HUES64 (cell line): ENCODE data around the gene TBX5.
A peak's percentile ranks its signal among the peaks of the same experiment; 100 is the strongest.

Source experiments
- H3K27ac ChIP-seq: 2 replicates; pipeline ENCODE4 v1.7.0; 2013; ENCODE audit warnings: low read depth, low read length, inconsistent platforms
- H3K27me3 ChIP-seq: 2 replicates; pipeline ENCODE4 v1.6.1; 2013; ENCODE audit warnings: mild to moderate bottlenecking, low read length; ENCODE audit not compliant: insufficient read depth
- H3K36me3 ChIP-seq: 2 replicates; pipeline ENCODE4 v1.6.1; 2013; ENCODE audit warnings: mild to moderate bottlenecking, low read length; ENCODE audit not compliant: insufficient read depth
- H3K4me1 ChIP-seq: 2 replicates; pipeline ENCODE4 v1.6.1; 2013; ENCODE audit warnings: mild to moderate bottlenecking, low read length, moderate library complexity; ENCODE audit not compliant: insufficient read depth
- H3K4me3 ChIP-seq: 2 replicates; pipeline ENCODE4 v1.5.1; 2013; ENCODE audit warnings: mild to moderate bottlenecking, low read length, moderate library complexity
- H3K9ac ChIP-seq: 2 replicates; pipeline ENCODE4 v1.6.1; 2013; ENCODE audit warnings: mild to moderate bottlenecking, low read depth, low read length
- H3K9me3 ChIP-seq: 2 replicates; pipeline ENCODE4 v1.6.1; 2013; ENCODE audit warnings: low read depth, low read length; ENCODE audit not compliant: insufficient read depth
- WGBS: fragments of 150-250, 120-280 bp; methylation state at CpG from one replicate; pipeline ENCODE4 v1.1.7; 2013; ENCODE audit warnings: missing lambda C conversion rate; 5-methylcytosine and 5-hydroxymethylcytosine counted together

TBX5 gene

DNA sequence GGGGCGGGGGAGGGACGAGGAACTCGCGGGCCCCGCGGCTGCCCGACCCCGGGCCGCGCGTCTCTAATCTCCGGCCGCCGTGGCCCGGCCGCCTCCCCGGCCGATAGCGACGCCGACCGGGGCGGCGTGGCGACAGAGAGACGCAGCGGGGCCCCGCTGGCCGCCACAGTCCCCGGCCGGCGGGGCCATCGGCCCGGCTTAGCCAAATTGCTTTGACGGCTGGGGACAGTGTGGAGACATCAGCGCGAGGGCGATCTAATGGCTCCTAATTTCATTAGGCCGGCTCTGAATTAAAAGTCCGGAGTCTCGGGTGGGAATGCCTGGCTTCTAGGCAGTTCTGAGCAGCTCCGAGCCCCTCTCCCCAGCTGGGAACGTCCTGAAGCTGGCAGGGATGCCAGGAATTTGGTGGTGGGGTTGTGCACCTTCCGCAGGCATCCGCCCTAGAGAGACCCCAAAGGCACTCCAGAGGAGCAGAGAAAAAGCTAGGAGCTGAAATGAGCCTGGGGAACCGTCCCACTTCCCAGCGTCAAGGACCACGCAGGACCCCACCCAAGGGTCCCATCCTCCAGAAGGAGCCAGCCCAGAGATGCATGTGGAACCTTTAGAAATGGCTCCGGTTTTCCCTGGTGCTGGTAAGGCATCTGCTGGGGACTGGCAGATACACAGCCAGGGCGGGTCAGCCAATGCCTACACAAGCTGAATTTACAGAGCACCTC is 9.6 kb downstream of the TBX5 start:
- Histone ChIP-seq H3K36me3 (no peaks in the 10 kb centered on the region), H3K27me3 (peaks cover 100% of the 10 kb centered on the region), H3K27ac (no peak overlapping the region), H3K9me3 (no peaks in the 10 kb centered on the region), H3K9ac (no peak overlapping the region), H3K4me1 (peaks cover 35% of the 10 kb centered on the region), H3K4me3 (no peak overlapping the region; the same call in 1 of the 2 replicates)
- 2% methylated on average over 50 of the region's 50 CpGs for WGBS

- WGBS: 2% methylated on average over 17 of the region's 17 CpGs
- H3K27me3 ChIP-seq: peaks cover 100% of the 10 kb centered on the region
- H3K9ac ChIP-seq: no peak overlapping the region
- no peaks in the 10 kb centered on the region for H3K36me3 ChIP-seq
- H3K4me3 ChIP-seq: peak overlapping the region; percentile 38
- peaks cover 41% of the 10 kb centered on the region for H3K4me1 ChIP-seq
- no peak overlapping the region for H3K27ac ChIP-seq
- no peaks in the 10 kb centered on the region for H3K9me3 ChIP-seq
Measured at GRCh38 chr12:114395755-114396152, 10.2 kb downstream of the TBX5 start.

GRCh38 chr12:114395233-114395632 is 10.7 kb downstream of the TBX5 start:
- no peak overlapping the region for H3K27ac ChIP-seq
- no peak overlapping the region for H3K9ac ChIP-seq
- peaks cover 99% of the 10 kb centered on the region for H3K27me3 ChIP-seq
- peaks cover 44% of the 10 kb centered on the region for H3K4me1 ChIP-seq
- H3K36me3 ChIP-seq: no peaks in the 10 kb centered on the region
- 8% methylated on average over 1 of the region's 6 CpGs for WGBS
- H3K4me3 ChIP-seq: no peak overlapping the region
- H3K9me3 ChIP-seq: no peaks in the 10 kb centered on the region

GRCh38 chr12:114393569-114393968 is 12.4 kb downstream of the TBX5 start:
- no peaks in the 10 kb centered on the region for H3K36me3 ChIP-seq
- H3K9ac ChIP-seq: no peak overlapping the region
- no peaks in the 10 kb centered on the region for H3K9me3 ChIP-seq
- no peak overlapping the region for H3K27ac ChIP-seq
- peaks cover 41% of the 10 kb centered on the region for H3K4me1 ChIP-seq
- H3K4me3 ChIP-seq: no peak overlapping the region
- H3K27me3 ChIP-seq: peaks cover 87% of the 10 kb centered on the region
- 38% methylated on average over 4 of the region's 4 CpGs for WGBS

DNA sequence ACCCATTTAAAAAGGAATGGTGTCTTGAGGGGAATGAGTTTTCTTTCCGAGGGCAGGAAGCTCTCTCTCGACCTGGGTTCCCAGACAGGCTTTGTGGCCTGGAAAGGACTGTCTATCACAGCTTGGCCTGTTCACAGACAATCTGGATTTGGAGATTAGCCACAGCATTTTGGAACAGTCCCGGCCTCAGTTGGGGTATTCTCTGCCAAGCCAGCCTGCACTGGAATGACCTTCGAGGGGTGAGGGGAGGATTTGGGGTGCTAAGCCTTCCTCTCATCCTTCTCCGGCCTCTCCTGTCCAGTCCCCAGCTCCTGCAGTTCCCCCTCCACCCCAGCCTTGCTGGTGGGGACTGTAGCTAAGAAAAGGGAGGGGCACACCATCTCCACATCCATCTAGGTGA is 13.0 kb downstream of the TBX5 start:
- Histone ChIP-seq H3K27me3 (peaks cover 80% of the 10 kb centered on the region), H3K4me1 (peaks cover 39% of the 10 kb centered on the region), H3K27ac (no peak overlapping the region), H3K9ac (no peak overlapping the region), H3K9me3 (no peaks in the 10 kb centered on the region), H3K36me3 (no peaks in the 10 kb centered on the region), H3K4me3 (no peak overlapping the region)
- 82% methylated on average over 5 of the region's 5 CpGs for WGBS

DNA sequence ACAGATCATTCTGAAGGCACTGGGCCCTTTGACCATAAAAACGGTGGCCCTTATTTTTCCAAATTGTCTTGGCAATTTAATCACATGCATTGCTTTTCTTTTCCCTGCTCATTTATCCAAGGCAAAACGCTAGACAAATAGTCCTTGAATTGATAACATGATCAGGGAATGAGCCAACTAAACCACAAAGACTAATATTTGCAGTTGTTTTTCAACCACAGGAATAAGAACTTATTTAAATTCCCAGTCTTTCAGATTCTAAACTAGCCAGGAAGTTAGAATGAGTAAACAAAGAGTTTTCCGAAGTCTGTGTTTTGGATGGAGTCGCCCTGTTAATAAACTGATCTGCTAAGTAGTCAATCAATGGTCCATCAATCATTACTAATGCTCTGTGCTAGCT is 14.9 kb downstream of the TBX5 start:
- 82% methylated on average over 2 of the region's 4 CpGs for WGBS
- Histone ChIP-seq H3K9ac (no peak overlapping the region), H3K4me1 (peaks cover 39% of the 10 kb centered on the region), H3K4me3 (no peak overlapping the region), H3K27me3 (peaks cover 62% of the 10 kb centered on the region), H3K9me3 (no peaks in the 10 kb centered on the region), H3K36me3 (no peaks in the 10 kb centered on the region), H3K27ac (no peak overlapping the region)

- no peaks in the 10 kb centered on the region for H3K36me3 ChIP-seq
- no peak overlapping the region for H3K4me3 ChIP-seq
- no peak overlapping the region for H3K27ac ChIP-seq
- WGBS: 91% methylated on average over 4 of the region's 4 CpGs
- H3K4me1 ChIP-seq: peaks cover 6% of the 10 kb centered on the region; the same call in 1 of the 2 replicates
- H3K9ac ChIP-seq: no peak overlapping the region
- H3K9me3 ChIP-seq: no peaks in the 10 kb centered on the region
- 0 out of 2 replicates have a peak, but pooled peaks cover 8% of the 10 kb centered on the region for H3K27me3 ChIP-seq
Measured at GRCh38 chr12:114384739-114385138, 21.2 kb downstream of the TBX5 start.

DNA sequence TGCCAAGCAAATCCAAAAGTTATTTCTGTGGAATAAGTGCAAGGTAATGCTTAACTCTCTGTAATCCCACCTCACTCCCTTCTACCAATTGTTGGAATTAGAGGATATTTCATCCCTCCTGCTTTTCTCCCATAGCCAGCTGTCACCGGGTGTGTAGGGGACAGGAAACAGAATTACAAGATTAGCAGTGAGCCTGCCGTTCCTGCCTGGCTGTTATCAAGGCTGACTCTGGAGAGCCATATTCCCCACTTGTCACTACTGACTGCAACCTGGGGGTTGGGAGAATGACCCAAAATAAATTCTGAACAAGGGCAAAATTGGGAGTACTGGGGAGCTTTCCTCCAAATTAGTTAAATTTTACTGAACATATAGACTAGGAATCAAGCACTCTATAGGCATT is 24.8 kb downstream of the TBX5 start:
- Histone ChIP-seq H3K4me3 (no peak overlapping the region), H3K9ac (no peak overlapping the region), H3K9me3 (no peaks in the 10 kb centered on the region), H3K4me1 (0 out of 2 replicates have a peak, but pooled peaks cover 5% of the 10 kb centered on the region), H3K27me3 (peaks cover 10% of the 10 kb centered on the region; the same call in 1 of the 2 replicates), H3K36me3 (no peaks in the 10 kb centered on the region), H3K27ac (no peak overlapping the region)
- WGBS: 70% methylated on average over 1 of the region's 2 CpGs

- WGBS: 90% methylated on average over 7 of the region's 7 CpGs
- H3K27ac ChIP-seq: no peak overlapping the region
- H3K9me3 ChIP-seq: 0 out of 2 replicates have a peak, but pooled peaks cover 1% of the 10 kb centered on the region
- H3K36me3 ChIP-seq: no peaks in the 10 kb centered on the region
- H3K27me3 ChIP-seq: peaks cover 3% of the 10 kb centered on the region
- no peak overlapping the region for H3K4me3 ChIP-seq
- H3K9ac ChIP-seq: no peak overlapping the region
- H3K4me1 ChIP-seq: no peaks in the 10 kb centered on the region; the same call in none of the 2 replicates
Measured at GRCh38 chr12:114371733-114372132, 34.2 kb downstream of the TBX5 start.

GRCh38 chr12:114371250-114371649 is 34.7 kb downstream of the TBX5 start:
- Histone ChIP-seq H3K27me3 (peaks cover 3% of the 10 kb centered on the region), H3K9ac (no peak overlapping the region), H3K9me3 (0 out of 2 replicates have a peak, but pooled peaks cover 6% of the 10 kb centered on the region), H3K27ac (no peak overlapping the region), H3K4me3 (no peak overlapping the region), H3K4me1 (no peaks in the 10 kb centered on the region; the same call in none of the 2 replicates), H3K36me3 (no peaks in the 10 kb centered on the region)
- WGBS: 90% methylated on average over 12 of the region's 13 CpGs

DNA sequence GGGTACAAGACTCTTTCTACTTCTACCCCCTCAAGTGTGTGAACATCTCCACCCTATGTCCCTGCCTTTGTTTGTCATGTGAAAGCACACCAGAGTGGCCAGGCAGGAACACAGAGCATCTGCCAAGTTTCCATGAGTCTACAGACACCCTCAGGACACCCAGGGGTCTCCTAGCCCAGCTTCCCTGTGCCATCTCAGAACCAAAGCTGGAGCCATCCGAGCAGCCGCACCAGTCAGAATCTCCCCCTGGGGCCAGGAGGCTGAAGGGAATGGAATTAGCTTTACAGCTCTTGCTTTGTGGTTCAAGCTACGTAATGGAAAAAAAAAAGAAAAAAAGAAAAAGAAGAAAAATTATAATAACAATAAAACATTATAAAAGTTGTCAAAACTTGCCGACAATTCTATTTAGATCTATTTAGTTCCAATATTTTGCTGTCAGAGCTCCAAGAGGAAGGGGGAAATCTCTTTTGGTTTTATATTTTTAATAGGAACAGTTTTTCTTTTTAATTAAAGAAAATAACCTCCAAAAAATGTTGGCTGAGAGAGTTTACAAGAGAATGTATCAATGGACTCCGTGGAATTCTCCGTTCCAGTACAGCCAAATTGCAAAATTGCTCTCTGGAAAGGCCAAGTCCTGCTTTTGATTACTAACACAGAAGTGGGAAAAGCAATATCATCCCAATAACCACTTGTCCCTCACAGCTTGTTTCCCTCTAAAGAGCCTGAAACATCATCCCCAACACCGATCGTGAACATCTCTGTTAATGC is 37.1 kb downstream of the TBX5 start:
- WGBS: 90% methylated on average over 6 of the region's 8 CpGs

More for the DNA sequence above, 37.1 kb downstream of the TBX5 start:
- no peak overlapping the region for H3K9ac ChIP-seq
- no peak overlapping the region for H3K27ac ChIP-seq
- no peaks in the 10 kb centered on the region; the same call in none of the 2 replicates for H3K4me1 ChIP-seq
- no peak overlapping the region for H3K4me3 ChIP-seq
- H3K36me3 ChIP-seq: no peaks in the 10 kb centered on the region
- H3K9me3 ChIP-seq: 0 out of 2 replicates have a peak, but pooled peaks cover 9% of the 10 kb centered on the region
- peaks cover under 1% of the 10 kb centered on the region for H3K27me3 ChIP-seq
